GM18498 (cell line): ENCODE results near the gene ZBTB47.

Experiments
- ATAC-seq: cut with Tn5 transposase; IDR thresholded peaks from one replicate; pipeline ENCODE4 v1.9.1; 2021; ENCODE audit warnings: mild to moderate bottlenecking, moderate library complexity; ENCODE audit not compliant: unreplicated experiment

Gene ZBTB47

GRCh38 chr3:42684632-42685362 is 31.3 kb downstream of the ZBTB47 start:
- no peak for ATAC-seq

GRCh38 chr3:42685363-42685881 is 31.9 kb downstream of the ZBTB47 start, which contains the start of gene KLHL40:
Gene KLHL40 (plus strand): TSS chr3:42685537. CDS start chr3:42685619, 82 bp downstream.
- no peak for ATAC-seq

GRCh38 chr3:42685891-42686820 is 32.7 kb downstream of the ZBTB47 start:
- ATAC-seq: no peak

- no peak for ATAC-seq
Observed at GRCh38 chr3:42686832-42687650, 33.5 kb downstream of the ZBTB47 start.

- no peak for ATAC-seq
Observed at GRCh38 chr3:42688016-42688415, 34.5 kb downstream of the ZBTB47 start.

GRCh38 chr3:42688487-42689420 is 35.3 kb downstream of the ZBTB47 start:
- no peak for ATAC-seq

GRCh38 chr3:42689421-42690014 is 36.0 kb downstream of the ZBTB47 start:
- no peak for ATAC-seq

GRCh38 chr3:42690191-42690590 is 36.7 kb downstream of the ZBTB47 start:
- no peak for ATAC-seq

- no peak for ATAC-seq
Observed at GRCh38 chr3:42690766-42691680, 37.5 kb downstream of the ZBTB47 start.

- ATAC-seq: no peak
Observed at GRCh38 chr3:42691816-42692666, 38.5 kb downstream of the ZBTB47 start.

- ATAC-seq: no peak
Observed at GRCh38 chr3:42692667-42693529, 39.4 kb downstream of the ZBTB47 start.

GRCh38 chr3:42693530-42693930 is 40.0 kb downstream of the ZBTB47 start:
- ATAC-seq: no peak

- ATAC-seq: no peak
Observed at GRCh38 chr3:42694366-42694765, 40.9 kb downstream of the ZBTB47 start.

- ATAC-seq: no peak
Observed at GRCh38 chr3:42696356-42697288, 43.1 kb downstream of the ZBTB47 start.

- no peak for ATAC-seq
Observed at GRCh38 chr3:42697289-42698051, 44.0 kb downstream of the ZBTB47 start.
